COR-L47 (cell line): ENCODE measurements around the gene GRP.

Experiments
- DNase-seq: peaks from one replicate; lab custom pipeline; 2025; lab: John Stamatoyannopoulos, UW

The GRP gene

GRCh38 chr18:59219672-59220163, at the start of gene GRP:
Gene GRP (plus strand): TSS chr18:59220158. CDS start chr18:59220266, 108 bp downstream.
- DNase-seq, result no peak

GRCh38 chr18:59172664-59173249, 47.2 kb upstream of the GRP start:
- peak; percentile 6 for DNase-seq

- DNase-seq, result no peak
Measured at GRCh38 chr18:59177485-59177884, 42.5 kb upstream of the GRP start.

GRCh38 chr18:59180150-59180845, 39.7 kb upstream of the GRP start:
- DNase-seq, result no peak

- DNase-seq, result no peak
Measured at GRCh38 chr18:59182673-59183072, 37.3 kb upstream of the GRP start.

GRCh38 chr18:59189008-59189407, 30.9 kb upstream of the GRP start:
- DNase-seq, result no peak

GRCh38 chr18:59189746-59190145, 30.2 kb upstream of the GRP start:
- DNase-seq, result no peak

- peak; percentile 32 for DNase-seq
Measured at GRCh38 chr18:59196161-59196725, 23.7 kb upstream of the GRP start.

GRCh38 chr18:59197636-59198035, 22.3 kb upstream of the GRP start:
- DNase-seq, result no peak

GRCh38 chr18:59198215-59198614, 21.7 kb upstream of the GRP start:
- DNase-seq, result no peak

GRCh38 chr18:59200787-59201186, 19.2 kb upstream of the GRP start:
- DNase-seq, result no peak

GRCh38 chr18:59202258-59202820, 17.6 kb upstream of the GRP start:
- peak; percentile 46 for DNase-seq

- no peak for DNase-seq
Measured at GRCh38 chr18:59207506-59207905, 12.5 kb upstream of the GRP start.

- DNase-seq, result no peak
Measured at GRCh38 chr18:59208602-59209125, 11.3 kb upstream of the GRP start.

GRCh38 chr18:59210299-59210698, 9.7 kb upstream of the GRP start:
- DNase-seq, result no peak

- no peak for DNase-seq
Measured at GRCh38 chr18:59211629-59212028, 8.3 kb upstream of the GRP start.

GRCh38 chr18:59218018-59218417, 1.9 kb upstream of the GRP start:
- no peak for DNase-seq

- DNase-seq, result peak; percentile 64
Measured at GRCh38 chr18:59220164-59220783, 316 bp downstream of the GRP start.

- peak; percentile 52 for DNase-seq
Measured at GRCh38 chr18:59220784-59221765, 1.1 kb downstream of the GRP start.

- DNase-seq, result no peak
Measured at GRCh38 chr18:59222341-59222740, 2.4 kb downstream of the GRP start.

GRCh38 chr18:59228351-59228750, 8.4 kb downstream of the GRP start:
- DNase-seq, result no peak
